Measurements from ENCODE around the gene BNC1.
"Not testable (repeated sequence)": the region's sequence is repeated elsewhere in the genome, so short reads cannot be mapped to it uniquely, and the experiment has no call there.

Gene BNC1

DNA sequence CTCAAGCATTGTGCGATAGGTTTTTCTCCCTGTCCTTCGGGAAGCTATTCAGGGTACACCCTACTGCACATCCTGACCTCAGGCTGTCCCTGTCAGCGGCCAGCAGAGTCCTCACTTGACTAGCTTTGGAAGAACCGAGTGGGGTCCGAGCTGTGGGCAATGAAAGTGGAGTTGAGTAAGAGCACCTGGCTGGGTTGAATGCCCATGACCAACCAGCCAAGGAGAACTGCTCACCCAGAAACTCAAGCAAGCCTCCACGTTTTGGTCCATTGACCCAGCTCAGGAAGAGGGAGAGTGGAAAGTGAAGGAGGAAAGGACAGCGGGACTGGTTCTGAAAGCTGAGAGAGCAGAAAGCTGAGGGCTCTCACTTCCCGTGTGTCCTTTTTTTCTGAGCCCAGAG lies 40.8 kb downstream of the BNC1 start:
- no peak for DNase-seq

DNA sequence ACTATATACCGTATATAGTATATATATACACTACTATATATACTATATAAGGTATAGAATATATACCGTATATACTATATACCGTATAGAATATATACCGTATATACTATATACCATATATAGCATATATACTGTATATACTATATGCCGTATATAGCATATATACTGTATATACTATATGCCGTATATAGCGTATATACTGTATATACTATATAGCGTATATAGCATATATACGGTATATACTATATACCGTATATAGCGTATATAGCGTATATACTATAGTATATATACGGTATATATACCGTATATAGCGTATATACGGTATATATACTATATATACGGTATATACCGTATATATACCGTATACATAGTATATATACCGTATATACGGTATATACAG lies 54.2 kb downstream of the BNC1 start:
- DNase-seq = no peak

DNA sequence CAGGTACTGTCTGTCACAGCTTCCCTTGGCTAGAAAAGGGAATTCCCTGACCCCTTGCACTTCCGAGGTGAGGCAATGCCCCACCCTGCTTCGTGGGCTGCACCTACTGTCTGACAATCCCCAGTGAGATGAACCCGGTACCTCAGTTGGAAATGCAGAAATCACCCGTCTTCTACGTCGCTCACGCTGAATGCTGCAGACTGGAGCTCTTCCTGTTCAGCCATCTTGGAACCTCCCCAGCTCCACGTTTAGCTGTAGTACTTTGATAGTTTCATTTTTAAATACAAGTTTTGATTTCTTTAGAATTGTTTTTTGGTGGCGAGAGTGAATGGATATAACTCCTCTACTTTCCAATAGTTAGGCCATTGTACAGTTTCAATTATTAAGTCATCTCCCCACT lies 59.0 kb downstream of the BNC1 start:
- no peak for DNase-seq

DNA sequence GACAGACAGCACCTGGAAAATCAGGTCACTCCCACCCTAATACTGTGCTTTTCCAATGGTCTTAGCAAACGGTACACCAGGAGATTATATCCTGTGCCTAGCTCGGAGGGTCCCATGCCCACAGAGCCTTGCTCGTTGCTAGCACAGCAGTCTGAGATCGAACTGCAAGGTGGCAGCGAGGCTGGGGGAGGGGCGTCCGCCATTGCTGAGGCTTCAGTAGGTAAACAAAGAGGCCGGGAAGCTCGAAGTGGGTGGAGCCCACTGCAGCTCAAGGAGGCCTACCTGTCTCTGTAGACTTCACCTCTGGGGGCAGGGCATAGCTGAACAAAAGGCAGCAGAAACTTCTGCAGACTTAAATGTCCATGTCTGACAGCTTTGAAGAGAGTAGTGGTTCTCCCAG lies 62.7 kb downstream of the BNC1 start:
- not testable (repeated sequence) for DNase-seq

DNA sequence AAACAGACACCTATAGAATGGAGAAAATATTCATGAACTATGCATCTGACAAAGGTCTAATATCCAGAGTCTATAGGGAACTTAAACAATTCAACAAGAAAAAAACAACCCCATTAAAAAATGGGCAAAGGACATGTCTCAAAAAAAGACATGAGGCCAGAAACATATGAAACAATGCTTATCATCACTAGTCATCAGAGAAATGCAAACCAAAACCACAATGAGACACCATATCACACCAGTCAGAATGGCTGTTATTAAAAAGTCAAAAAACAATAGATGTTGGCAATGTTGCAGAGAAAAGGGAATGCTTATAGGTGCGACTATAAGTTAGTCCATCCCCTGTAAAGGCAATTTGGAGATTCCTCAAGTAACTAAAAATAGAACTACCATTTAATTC lies 65.4 kb downstream of the BNC1 start:
- no peak for DNase-seq

DNA sequence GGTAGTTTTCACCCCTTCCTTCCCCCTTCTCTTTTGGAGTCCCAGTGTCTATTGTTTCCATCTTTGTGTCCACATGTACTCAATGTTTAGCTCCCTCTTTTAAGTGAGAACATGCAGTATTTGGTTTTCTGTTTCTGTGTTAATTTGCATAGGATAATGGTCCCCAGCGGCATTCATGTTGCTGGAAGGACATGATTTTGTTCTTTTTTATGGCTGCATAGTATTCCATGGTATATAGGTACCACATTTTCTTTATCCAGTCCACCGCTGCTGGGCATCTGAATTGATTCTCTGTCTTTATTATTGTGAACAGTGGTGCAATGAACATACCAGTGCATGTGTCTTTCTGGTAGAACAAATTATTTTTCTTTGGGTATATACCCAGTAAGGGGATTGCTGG lies 69.2 kb downstream of the BNC1 start:
- DNase-seq = no peak

DNA sequence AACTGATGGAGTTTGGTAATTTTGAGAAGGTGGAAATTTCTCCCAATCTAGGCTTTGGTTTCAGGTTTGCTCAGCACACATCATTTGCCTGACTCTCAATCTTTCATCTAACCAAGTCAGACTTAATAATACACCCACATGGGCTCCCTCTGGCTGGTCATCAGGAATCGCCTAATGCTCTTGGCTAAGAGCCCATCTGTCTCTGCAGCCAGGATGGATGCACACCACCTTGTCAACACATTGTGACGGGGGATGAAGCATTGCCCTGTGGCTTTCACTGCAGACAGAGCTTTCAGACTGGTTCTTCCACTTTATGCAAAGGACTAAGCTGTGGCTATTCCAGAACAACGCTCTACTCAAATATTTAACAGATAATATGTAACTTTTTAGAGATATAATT lies 73.8 kb downstream of the BNC1 start:
- no peak for DNase-seq

DNA sequence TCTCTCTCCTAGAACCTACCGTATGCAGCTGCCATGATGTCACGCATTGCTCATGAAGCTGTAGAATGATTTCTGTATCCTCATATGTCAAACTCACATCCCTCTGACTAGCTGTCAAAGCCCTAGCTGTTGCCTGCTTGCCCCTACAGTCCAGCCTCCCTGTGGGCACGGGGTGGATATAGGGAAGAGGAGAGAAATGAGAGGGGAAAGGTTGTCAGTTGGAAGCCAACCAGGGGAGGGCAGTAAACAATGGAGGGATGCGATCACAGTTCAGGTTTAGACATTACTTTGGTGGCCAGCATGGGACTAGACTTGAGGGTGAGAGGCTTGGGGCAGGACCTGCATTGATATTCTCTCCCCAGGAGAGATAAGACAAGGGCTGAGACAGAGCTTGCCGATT lies 75.1 kb downstream of the BNC1 start:
- no peak for DNase-seq

DNA sequence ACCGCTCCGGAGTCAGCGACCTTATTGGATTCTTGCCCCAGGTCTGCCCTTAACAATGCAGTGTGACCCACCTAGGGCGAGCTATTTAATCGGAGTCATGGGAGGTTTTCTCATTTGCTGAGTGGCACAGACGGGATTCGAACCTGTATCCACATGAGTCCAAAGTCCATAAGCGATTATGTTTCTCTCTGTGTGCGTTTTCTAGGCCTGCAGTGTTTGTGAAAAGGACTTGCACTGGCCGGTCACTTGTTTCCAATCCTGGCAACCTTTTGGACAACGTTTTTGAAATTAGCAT lies 76.2 kb downstream of the BNC1 start:
- no peak for DNase-seq

DNA sequence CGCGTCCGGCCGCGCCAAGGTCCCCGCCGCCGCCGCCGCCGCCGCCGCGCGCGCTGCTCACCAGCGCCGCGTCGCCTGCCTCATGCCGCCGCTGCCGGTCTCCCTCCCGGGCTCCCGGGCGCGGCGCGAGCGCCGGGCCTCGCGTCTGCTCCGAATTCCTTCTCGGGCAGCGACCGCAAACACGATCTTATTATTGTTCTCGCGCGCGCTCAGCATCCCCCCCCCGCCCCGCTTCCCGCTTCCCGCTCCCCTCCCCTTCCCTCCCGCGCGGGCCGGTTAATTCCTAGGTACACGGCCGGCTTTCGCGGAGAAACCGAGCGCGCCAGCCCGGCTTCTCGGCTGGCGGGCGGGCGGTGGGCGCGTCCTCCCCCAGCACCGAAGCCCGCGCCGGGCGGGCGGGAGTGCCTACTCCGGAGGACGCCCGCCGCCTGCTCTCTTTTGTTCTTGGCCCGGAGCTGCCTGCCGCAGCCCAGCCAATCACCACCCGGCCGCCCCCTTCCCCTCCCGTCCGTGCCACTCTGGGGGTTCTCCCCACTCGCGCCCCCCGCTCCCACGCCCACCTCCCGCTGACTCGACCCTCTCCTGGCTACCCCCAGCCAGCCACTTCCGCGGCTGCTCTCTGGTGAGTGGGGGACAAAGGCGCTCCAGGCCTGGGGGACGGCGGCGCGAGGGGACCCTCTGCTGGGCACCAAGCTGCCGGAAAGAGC lies 76.7 kb downstream of the BNC1 start, which contains the start of gene HDGFL3:
Gene HDGFL3, minus strand, starts transcription at position 164 of the 707 bp plus-strand sequence. CDS start 409 bp downstream, outside the sequence.
- peak; percentile 72 for DNase-seq

DNA sequence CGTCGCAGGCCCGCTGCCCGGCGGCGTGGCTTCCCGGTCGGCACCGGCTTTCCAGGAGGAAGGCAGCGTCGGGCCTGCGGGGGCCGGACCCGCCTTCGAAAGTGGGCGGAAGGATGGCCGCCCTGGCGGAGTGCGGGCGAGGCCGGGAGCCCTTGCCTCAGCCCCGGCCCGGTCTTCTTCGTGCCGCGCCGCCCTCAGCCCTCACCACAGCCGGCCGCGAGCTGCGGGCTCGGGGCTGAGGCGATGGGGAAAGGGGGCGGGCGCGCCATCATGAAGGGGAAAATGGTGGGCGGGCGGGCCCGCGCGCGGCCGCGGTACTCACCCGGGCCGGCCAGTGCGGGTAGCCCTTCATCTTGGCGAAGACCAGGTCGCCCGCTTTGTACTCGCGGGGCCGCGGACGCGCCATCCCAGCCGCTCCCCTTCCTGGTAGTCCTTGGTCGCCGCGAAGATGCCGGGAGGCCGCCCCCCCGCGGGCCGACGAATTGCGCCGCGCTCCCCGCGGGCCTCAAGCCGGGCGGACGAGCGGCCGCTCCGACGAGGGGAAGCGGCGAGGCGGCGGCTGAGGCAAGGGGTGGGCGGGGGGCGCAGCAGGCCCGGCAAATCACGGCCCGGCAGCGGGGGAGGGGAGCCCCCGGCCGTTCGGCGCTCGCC lies 77.3 kb downstream of the BNC1 start:
- DNase-seq = peak; percentile 22

DNA sequence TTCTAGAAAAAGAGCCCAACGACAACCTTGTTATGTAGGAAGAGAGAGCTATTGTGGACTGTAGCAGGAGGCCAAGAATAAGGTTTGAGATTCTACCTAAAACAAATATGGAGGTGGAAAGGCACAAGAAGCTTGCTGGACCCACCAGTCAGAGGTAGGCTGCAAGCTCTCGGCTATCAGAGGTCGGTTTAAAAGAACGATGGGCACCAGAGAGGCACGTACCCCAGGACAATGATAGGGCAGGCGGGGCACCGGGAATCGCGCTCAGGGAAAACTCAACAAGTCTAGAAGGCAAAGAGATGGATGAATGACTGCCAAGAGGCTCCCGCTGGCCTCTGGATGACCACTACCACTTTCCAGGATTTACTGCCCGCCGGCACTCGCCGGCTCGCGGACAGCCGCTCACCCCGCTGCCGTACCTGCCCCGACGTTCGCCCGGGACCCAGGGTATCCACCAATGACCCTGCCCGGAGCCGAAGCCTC lies 77.9 kb downstream of the BNC1 start:
- peak; percentile 14 for DNase-seq

Data from NCI-H1092 treated with DMSO at 0.1 percent for 48 hours (cell line).